Activated naive CD8-positive, alpha-beta T cell treated with anti-CD3 and anti-CD28 coated beads, Interleukin-2, amount 50 U/mL, for 16 hours (primary cell): Measurements from ENCODE around the gene HEG1.

ENCODE experiments used
- DNase-seq: peaks from one replicate; pipeline ENCODE4 v3.0.0-alpha.2; 2020; ENCODE audit warnings: low read depth, low spot score

Gene HEG1

GRCh38 chr3:125050488-125051090, 5.2 kb downstream of the HEG1 start:
- DNase-seq, result no peak

- DNase-seq, result no peak
Observed at GRCh38 chr3:125048282-125048681, 7.5 kb downstream of the HEG1 start.

- DNase-seq, result no peak
Observed at GRCh38 chr3:125045965-125046364, 9.8 kb downstream of the HEG1 start.

DNA sequence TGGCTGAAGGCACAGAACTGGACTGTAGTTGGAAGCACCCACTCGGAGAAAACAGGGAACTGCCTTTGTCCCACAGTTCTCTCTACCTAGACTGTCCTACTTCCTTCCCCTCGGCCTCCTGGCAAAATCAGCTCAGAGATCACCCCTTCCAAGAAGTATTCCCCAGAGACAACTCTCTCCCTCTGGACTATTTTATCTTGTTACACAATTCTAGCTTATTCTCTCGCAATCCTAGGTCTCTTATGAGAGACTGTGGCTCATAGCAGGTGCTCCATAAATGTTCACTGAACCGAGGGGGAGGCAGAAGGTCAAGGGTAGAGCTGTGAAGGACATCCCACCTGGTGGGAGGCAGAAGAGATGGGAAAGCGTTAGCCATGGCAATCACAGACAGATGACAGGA, 10.6 kb downstream of the HEG1 start:
- DNase-seq, result no peak

- DNase-seq, result no peak
Observed at GRCh38 chr3:125043599-125044151, 12.1 kb downstream of the HEG1 start.

DNA sequence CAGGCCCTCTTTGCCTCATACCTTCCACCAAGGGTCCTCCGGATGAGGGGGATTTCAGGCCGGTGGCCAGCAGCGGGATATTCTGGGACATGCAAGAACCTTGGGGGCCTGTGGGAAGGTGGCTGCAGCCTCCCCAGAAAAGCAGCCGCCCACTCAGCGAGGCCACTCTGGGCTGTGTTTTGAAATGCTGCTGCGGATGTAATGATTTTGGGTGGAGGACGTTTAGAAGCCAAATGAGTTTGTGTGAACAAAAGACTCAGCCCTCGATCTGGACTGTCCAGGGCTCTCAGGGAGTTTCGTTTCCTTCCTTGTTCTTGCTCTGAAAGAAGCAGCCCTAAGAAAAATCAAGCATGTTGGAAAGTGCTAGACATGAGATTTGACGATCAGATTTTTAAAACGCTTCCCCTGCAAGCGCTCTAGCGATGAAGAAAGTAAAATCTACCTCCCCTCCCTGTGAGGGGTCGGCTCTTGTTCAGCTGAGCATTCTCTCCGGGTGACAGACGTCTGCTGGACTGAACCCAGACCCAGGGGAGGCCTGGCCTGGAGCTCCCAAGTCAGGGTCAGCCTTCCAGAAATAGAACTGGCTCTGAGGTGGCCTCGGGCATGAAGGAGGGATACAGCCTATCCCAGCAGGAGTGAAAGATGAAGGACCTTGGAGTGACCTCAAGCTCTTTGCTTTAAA, 12.9 kb downstream of the HEG1 start:
- DNase-seq, result no peak

- no peak for DNase-seq
Observed at GRCh38 chr3:125039131-125040100, 16.4 kb downstream of the HEG1 start.

- no peak for DNase-seq
Observed at GRCh38 chr3:125037498-125038150, 18.2 kb downstream of the HEG1 start.

GRCh38 chr3:125035217-125035616, 20.6 kb downstream of the HEG1 start:
- DNase-seq, result no peak

GRCh38 chr3:125033616-125034015, 22.2 kb downstream of the HEG1 start:
- no peak for DNase-seq

GRCh38 chr3:125033135-125033534, 22.7 kb downstream of the HEG1 start:
- no peak for DNase-seq

GRCh38 chr3:125032683-125033082, 23.1 kb downstream of the HEG1 start:
- no peak for DNase-seq

- no peak for DNase-seq
Observed at GRCh38 chr3:125032100-125032643, 23.6 kb downstream of the HEG1 start.

DNA sequence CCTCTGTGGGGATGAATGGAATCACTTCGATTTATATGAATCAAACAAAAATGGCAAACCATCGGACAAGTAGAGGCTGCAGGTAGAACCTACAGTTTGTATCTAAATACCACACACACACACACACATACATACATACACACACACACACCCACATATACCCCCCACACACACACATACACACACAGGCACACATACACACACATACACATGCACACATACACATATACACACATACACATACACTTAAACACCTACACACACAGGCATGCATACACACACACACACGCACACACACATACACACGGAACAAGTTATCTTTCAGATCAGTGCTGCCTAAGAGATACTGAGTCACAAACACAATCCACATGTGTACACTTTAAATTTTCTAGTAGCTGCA, 24.3 kb downstream of the HEG1 start:
- no peak for DNase-seq

DNA sequence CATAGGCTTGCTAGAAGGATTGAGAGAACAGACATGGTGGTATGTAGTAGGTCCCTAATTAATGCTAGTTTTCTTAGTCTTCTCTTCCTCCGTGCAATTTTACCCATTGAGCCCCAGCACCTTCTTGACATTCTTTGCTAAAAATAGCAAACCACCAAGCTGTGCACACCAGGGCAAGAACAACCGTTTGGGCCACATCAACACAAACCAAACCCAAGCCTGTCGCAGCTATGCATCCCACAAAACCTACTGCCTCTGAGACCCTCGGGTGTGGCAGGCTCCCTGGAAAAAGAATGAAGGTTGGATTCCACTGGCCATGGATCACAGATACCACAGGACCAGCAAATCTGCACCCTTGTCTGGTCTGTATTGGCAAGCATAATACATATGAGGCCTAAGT, 27.1 kb downstream of the HEG1 start:
- DNase-seq, result no peak

DNA sequence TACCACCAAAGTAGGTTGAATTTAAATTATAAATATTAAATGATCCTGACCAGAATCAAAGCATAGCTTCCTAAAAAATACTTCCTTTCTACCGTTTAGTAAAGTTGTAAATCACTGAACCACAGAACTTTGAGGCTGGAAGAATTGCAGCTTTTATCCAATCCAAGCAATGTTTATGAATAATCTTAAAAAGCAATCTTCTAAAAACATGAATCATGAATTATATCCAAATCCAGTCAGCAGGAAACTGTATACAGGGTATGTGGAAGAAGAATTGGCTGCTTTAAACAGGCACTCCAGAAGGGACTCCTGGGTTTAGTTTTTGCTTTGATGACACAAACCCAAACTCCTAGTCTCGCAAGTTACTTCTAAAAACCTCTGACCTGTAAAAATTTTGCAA, 30.2 kb downstream of the HEG1 start:
- DNase-seq, result no peak

- DNase-seq, result no peak
Observed at GRCh38 chr3:125024817-125025216, 31.0 kb downstream of the HEG1 start.

GRCh38 chr3:125023833-125024555, 31.8 kb downstream of the HEG1 start:
- no peak for DNase-seq

DNA sequence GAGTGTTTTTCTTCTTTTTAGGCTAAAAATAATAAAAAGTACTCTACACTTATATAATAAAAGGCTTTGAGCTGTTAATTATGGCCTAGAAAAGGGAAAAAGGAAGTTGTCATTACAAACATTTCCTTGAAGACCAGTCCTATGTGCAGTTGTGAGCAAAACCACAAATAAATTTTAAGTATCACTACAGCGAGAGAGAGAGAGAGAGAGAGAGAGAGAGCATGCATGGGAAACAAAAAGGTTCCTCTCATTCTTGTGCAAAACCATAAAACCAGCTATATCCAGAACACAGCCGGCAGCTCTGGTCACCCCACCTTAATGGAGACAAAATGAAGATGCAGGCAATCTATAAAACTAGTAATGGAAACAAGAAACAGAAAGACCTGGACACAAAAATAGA, 33.6 kb downstream of the HEG1 start:
- DNase-seq, result no peak

DNA sequence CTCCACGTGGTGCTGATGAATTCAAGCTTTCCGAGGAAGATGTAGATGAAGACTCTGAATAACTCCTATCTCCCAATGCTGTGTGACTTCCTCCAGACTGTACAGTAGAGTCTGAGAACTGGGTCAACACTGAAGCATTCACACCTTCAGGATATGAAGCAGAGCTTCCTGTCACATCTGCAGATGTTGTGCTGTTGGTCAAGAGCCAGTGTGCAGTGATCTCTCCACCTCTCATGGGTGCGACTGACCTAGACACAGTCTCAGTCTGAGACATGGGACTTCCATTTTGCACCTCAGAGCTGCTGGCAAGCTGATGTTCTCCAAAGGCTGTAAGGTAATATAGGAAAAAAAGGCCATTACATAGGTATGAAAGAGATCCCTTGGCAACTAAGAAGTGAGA, 36.5 kb downstream of the HEG1 start:
- no peak for DNase-seq

GRCh38 chr3:125017406-125017805, 38.4 kb downstream of the HEG1 start:
- no peak for DNase-seq
